HG03457 (cell line): ENCODE measurements around the gene SCNN1A.

Experiments
- ATAC-seq: cut with Tn5 transposase; IDR thresholded peaks from one replicate; pipeline ENCODE4 v1.9.1; 2021; ENCODE audit warnings: moderate number of reproducible peaks; ENCODE audit not compliant: unreplicated experiment

Gene SCNN1A

DNA sequence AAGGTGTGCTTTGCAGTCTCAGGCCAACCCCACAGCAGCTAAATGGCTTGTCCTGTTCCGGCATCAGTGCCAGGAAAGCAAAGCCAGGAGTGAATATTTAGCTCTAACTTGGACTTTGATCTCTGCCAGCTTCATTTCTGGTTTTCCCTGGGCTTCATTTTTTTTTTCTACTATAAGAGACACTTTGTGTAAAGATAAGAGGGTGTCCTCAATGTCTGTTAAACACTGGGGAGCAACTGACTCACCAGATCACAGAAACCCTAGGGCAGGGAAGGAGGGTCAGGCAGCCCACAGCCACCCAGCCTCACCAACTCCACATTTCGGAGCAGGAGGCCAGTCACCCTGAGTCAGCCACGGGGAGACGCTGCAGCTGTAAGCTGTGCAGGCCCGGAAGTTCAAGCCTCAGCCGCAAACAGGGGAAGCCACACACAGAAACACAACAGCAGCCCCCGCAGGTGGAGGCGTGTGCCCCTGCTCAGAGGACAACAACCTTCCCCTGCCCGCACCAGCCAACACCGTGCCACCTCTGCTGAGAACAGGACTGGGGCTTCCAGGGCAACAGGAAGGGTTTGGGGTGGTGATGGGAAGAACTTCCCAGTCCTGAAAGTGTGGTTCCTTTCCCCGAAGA lies 39.8 kb downstream of the SCNN1A start:
- no peak for ATAC-seq

DNA sequence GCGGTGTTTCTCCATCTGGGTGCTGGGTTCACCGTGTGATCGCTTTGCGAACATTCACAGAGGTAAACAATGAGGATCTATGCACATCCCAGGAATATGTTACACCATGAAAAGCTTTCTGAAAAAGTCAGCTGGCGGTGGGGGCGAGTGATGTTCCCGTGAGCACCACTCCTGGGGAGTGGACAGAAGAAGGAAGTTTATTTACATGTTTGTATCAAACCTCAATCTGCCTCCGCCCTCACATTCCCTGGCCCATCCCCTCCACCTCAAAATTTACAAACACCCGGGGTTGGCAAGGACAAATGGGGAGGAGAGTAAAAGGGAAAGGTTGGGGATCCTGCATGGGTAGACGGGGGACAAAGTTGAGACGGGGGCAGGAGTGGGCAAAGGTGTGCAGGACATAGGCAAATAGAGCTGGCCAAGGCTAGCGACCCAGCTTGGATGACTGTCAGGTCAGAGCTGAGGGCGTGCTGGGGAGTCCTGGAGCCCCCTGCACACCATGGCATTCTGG lies 40.4 kb downstream of the SCNN1A start:
- ATAC-seq: no peak

DNA sequence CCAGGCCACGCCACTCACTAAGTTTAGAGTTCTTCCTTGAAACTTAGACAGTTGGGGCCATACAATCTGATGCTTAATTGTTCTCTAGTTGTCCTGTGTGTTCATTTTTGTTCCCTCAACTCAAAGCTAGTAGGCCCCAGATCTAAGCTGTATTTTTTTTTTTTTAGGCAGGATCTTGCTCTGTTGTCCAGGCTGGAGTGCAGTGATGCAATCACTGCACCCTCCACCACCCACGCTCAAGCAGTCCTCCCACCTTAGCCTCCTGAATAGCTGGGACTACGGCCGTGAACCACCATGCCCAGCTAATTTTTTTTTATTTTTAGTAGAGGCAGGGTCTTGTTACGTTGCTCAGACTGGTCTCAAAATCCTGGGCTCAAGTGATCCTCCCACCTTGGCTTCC lies 41.0 kb downstream of the SCNN1A start:
- ATAC-seq: no peak

DNA sequence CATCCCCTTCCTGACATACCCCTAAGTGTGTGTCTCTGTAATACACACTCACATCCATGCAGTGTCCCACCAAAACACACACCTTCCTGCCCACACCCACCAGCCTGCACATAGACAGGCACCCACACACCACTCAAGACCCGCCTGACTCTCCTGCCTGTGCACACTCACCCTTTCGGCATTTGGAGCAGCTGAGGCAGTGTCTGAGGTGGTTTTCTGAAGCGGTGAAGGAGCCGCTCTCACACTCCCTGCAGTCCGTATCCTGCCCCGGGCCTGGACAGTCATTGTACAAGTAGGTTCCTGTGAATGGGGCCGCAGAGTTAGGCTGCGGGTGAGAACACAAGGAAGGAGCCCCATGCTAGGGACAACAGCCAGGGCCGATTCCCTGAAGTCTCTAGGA lies 41.8 kb downstream of the SCNN1A start:
- no peak for ATAC-seq

DNA sequence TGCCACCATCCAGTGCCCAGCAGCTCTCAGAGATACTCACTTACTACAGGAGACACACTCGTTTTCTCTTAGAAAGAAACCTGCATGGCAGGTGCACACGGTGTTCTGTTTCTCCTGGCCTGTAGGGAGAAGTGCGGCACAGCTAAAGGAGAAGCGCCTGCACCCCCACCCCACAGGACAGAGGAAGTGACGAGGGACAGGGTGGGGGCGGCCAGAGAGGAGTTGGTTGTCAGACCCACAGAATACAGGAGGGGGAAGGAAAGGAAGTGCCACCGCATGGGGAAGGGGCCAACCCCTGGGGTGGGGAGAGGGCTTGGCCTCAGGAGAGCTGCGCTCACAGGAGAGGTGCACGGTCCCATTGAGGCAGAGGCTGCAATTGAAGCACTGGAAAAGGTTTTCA lies 42.3 kb downstream of the SCNN1A start:
- ATAC-seq: no peak

DNA sequence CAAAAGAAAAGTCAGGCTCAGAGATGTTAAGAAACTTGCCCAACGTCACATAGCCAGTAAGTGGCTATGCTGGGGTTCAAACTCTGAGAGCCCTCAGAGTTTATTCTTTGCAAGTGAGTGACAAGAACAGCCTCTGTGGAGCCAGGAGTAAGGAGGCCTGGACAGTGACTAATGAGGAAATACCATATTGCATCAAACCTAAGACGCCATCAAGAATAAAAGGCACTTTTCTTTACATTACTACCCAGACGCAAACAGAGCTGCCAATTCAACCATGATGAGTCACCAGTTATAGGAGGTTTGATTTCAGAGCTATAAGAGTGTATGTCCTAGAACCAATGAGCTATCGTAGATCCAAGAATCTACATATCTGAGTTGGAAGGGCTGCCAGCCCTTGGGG lies 42.9 kb downstream of the SCNN1A start:
- ATAC-seq: no peak

DNA sequence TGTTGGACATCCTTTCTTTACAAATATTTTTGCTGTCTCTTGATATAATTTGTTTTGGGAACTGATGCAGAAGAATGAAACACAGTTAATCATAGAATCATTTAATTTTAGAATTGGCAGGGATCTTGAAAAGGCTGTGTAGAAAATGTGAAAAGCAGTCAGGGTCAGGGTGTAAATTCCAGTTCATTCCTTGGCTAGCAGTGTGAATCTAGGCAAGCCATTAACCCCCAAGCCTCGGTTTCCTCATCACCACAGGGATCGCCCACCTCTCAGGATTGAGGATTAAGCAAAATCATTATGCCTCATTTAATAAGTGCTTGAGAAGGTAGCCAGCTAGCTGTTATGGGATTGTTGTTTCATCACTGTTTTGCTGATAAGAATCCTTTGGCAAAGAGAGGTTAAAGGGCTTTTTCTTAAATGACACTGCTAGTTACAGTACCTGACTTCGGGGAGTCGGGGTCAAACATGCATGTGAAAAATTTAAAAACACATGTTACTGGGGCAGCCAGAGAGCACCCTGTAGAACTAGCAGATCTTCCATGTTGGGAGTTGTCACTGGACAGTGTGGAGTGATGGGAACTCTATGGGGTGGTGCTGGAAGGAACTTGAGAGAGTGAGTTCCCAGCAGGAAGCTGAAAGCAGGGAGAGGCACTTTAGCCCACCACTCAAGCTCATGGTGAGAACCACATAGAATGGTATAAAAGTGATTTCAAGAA lies 44.2 kb downstream of the SCNN1A start:
- no peak for ATAC-seq

DNA sequence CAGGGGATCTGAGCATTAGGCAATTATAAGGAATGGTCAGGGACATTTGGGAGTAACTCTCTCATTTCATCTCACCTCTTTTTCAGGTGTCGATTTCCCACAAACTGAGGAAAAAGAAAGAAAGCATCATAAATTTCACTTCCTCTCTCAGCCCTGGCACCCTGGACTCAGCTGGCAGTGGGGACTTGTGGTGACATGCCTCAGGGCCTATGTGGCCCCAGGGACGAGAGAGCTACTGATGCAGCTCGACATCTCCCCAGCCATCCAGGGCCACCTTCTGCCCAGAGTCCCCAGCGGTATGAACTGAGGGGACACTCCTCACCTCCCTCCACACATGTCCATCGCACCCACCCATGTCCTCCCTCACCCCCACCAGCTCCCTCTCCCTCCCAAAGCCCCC lies 45.2 kb downstream of the SCNN1A start:
- no peak for ATAC-seq

DNA sequence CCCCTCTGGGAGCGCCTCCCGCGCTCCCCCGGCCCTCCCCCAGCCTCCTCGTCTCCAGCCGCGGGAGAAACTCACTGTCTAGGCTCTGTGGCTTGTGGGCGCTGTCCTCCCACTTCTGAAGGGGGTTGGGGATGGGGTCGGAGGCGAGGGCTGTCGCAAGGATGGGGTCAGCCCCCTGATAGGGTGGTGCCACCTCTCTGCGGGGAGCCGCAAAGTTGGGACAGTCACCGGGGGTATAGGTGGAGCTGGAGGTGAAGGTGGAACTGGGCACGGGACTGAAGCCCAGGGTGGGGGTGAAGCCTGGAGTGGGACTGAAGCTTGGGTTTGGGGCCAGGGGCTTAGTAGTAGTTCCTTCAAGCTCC lies 45.7 kb downstream of the SCNN1A start:
- ATAC-seq: no peak

DNA sequence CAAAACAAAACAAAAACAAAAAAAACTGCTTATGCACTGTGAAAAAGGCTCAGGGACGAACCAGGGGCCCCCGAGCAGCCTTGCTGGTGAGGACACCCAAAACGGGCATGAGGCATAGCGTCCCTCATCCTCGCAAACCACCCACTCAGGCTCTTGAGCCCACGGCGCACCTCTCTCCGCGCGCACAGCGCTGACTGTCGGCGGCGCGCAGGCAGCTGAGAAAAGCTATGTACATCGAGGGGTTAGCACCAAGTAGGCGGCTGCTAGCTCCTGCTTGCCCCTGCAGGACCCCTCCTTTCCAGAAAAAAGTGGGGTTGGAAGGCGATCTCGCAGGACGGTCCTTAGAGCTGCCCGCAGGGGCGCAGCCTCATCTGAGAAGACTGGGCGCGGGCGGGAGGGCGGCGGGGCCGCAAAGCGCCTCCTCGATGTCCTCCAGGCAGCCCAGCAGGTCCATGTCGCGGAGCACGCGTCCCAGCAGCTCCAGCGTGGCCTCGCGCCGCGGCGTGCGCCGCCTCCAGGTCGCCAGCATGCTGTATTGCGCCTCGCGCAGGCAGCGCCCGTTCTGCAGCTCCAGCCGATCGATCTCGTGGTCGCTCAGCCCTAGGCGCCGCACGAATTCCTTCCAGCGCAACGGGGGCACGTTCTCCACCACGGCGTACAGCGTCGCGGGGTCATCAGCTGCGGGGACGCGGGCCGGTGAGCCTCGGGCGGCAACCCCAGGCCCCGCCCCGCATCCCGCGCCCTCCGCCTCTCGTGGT lies 46.2 kb downstream of the SCNN1A start:
- ATAC-seq: no peak

DNA sequence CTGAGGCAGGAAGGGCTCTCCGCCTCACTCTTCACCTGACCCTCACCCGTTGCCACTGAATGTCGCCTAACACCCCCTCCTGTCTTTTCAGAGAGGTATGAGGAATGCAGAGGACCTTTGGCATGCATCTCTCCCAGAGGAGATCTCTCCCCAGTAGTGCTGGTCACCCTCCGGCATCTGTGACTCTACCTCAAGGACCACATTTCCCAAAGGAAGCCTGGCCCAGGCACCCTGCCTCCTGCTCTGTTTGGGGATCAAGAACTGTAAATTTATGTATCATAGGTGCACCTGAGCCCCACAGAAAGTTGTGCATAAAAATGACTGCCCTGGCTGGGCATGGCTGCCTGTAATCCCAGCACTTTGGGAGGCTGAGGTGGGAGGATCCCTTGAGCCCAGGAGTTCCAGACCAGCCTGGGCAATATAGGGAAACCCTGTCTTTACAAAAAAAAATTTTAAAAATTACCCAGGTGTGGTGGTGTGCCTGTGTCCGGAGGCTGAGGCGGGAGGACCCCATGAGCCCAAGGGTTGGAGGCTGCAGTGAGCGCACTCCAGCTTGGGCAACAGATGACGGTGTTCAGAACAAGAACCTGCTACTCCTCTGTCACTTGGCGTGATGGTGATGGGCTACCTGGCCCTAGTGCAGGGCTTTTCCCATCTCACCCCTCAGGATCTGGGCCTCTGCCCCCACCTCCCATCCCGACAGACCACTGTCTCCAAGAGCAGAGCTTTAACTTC lies 47.2 kb downstream of the SCNN1A start:
- ATAC-seq: no peak

DNA sequence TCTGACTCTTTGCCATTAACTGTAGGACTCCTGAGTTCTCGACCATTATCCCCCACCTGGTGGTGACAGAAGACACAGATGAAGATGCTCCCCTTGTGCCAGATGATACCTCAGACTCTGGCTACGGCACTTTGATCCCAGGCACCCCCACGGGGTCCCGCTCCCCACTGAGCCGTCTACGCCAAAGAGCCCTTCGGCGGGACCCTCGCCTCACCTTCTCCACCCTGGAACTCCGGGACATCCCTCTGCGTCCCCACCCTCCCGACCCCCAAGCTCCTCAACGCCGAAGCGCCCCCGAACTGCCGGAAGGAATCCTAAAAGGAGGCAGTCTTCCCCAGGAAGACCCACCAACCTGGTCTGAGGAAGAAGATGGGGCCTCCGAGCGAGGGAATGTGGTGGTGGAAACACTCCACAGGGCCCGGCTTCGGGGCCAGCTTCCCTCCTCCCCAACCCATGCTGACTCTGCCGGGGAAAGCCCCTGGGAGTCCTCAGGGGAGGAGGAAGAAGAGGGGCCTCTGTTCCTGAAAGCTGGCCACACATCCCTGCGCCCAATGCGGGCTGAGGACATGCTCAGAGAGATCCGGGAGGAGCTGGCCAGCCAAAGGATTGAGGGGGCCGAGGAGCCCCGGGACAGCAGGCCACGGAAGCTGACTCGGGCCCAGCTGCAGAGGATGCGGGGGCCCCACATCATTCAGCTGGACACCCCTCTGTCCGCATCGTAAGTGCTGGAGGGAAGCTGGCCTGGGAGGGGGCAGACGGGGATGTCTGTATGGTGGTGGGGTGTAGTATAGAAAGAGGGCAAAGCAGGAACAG lies 47.9 kb downstream of the SCNN1A start:
- no peak for ATAC-seq

DNA sequence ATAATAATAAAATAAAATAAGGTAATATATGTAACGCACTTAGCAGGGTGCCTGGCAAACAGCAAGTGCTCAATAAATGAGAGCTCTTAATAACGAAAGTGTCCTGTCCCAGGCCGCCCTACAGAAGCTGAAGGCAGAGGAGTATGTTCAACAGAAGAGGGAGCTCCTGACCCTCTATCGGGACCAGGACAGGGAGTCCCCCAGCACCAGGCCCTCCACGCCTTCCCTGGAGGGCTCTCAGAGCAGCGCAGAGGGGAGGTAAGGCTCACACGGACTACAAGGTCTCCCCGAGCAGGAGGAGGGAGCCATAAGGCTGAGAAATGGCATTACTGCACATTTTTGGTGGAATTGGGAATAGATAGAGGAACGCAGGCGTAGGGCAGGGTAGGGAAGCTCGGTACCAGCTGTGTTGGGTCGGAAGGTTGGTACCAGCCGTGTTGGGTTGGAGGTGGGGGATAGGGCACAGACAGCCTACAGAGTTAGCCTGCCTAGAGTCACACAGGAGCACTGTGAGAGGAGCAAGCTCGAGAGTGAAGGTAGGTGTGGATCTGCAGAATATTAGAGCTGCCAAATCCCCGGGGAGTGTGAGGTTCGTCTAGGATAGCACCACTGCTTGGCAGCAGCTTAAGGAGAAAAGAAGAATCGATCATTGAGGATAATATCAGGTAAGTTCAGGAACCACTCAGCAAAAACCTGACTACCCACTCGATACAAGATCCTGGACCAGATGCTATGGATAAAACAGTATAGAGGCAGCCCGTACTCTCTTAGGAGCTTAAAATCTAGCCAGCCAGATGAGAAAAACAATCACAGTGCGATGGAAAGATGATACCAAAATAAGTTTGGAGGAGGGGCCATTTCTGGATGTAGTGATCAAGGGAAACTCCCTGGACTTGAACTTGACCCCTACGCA lies 48.8 kb downstream of the SCNN1A start:
- ATAC-seq: no peak

DNA sequence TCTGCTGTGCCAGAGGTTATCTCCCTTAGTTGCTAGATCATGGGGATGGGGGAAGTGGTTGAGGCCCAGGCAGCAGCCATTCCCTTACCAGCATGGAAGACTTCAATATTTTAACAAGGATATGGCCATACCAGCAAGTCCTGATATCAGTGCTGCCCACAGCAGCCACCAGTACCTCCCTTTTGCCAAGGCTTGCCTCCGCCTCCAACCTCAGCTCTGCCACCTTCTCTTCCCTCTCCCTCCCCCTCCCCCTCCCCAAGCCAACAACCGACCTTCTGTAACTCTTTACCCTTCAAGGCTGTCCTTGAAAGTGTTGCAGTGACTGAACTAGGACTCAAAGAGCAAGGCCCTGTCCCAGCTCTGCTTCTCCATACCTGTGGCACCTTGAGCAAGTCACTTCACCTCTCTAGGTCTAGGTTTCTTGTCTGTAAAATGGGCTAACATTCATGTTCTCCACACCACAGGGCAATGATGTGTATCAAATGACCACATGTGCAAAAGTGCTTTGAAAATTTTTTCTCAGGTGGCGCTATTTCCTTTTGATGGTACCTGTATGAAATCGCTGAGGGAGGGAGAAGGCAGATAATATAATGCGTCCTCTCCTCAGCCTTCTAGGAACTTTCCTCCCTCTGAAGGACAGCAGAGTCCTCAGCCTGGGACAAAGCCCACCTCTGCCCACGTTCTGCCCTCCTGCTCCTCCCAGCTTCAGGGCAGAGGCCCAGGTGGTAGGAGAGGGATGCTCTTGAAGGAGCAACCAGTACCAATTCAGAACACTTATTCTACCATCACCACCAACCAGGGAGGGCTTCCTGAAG lies 50.2 kb downstream of the SCNN1A start:
- no peak for ATAC-seq

DNA sequence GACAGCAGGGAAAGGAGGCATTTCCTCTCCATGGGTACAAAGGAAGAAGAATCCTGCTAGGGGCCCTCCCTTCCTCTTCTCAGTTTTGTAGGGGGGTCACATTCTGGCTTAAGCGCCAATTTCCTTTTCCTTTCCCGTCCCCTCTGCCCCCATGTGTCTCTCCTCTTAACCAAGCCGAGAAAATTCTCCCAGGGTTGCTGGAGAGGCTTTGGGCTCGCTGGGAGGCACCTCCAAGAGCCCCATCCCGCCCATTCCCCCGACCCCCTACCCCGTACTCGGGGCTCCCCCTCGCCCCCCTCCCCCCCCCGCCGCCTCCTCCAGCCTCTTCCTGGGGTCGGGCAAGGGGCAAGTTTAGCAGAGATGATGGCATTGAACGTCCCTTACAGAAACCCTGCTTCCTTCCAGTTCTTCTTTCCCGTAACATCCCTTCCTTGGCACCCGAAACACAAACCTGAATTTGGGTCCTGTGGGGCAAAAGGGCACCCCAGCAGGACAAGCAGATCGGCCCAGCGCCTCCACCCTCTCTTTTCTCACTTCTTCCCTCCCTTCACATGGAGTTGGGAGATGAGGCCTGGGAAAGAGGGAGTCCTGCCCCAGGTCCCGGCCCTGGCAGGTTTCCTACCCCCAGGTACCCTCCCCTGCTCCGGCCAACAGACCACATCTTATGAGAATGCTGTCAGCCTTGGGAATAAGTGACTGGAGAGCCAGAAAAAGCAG lies 51.2 kb downstream of the SCNN1A start:
- ATAC-seq: no peak

DNA sequence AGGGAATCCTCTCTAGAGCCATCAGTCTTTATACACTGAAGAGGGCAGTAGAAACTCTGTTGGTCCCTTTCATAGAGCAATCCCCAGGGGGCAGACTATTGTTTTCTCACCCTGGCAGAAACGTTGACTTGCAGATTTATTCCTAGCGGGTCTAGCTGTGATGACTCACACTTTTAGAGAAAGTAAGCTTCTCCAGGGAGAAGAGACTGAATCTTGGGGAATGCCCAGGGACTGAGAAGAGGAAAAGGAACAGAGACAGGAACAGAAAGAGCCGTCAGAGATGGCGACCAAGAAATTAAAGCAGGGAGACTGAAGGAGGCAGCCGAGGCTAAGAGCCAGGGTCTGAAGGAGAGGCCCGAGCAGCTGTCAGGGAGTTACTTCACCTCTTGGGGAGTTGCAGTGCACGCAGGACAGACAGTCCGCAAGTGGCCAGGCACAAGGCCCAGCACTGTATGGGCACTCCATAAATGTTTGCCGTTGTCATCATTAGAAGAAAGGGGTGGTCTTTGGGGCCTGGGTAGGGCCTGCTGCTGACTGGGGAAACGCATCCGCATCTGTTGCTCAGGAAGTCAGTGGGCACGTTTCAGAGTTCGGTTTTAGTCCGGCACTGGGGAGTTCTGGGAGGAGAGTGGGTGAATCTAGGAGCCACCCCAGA lies 51.9 kb downstream of the SCNN1A start:
- no peak for ATAC-seq

DNA sequence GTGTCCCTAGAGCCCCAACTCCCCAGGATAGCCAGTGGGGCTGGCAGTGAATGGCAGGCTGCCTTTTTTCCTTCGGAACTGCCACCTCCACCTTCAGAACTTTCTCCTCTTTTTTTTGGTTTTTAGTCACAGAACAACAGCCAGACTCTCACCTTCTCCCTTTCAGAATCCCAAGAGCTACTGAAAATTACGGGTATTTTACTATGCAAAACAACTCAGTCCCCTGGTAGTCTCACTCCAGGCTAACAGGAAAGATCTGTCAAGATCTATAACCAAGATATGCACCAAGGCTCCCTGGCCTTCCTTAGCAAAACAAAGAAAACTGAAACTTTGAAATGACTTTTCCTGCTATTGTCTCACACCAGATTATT lies 52.4 kb downstream of the SCNN1A start:
- ATAC-seq: no peak

DNA sequence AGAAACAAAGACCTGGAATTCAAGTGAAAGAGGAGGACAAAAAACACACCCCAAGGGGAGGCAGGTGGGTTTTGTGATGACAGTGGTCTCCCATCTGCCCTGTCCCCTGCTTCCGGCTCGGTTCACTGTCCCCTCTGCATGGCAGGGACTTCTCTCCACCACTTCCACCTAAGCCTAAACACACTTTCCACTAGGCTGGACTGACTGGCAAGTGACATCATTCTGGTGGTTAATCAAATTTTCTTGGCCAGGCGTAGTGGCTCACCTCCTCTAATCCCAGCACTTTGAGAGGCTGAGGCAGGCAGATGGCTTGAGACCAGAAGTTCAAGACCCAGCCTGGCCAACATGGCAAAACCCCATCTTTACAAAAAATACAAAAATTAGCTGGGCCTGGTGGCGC lies 53.0 kb downstream of the SCNN1A start:
- no peak for ATAC-seq
